ENCODE data around the gene SEC16B. TPM values are rescaled to one million over a fixed set of nuclear protein-coding genes. Genes with fewer than 3 reads are reported as not detected.

Gene SEC16B
- 0.54 and 0.60 TPM in 2 replicates for total RNA-seq

GRCh38 chr1:177969825-177970371 is at the start of gene SEC16B:
Gene SEC16B, minus strand, starts transcription at chr1:177970058. Its CDS starts 2,077 bp downstream, at chr1:177967981.

Other genes with a start within 250 kb of the SEC16B start
- 12.1 and 17.4 TPM in 2 replicates for gene RASAL2, start 124.0 kb upstream of the SEC16B start, total RNA-seq